ENCODE results near the gene ORC6. TPM values are rescaled to one million over a fixed set of nuclear protein-coding genes. Genes with fewer than 3 reads are reported as not detected.

Gene ORC6
- total and polyA plus RNA-seq, 3 experiments from 2014 or later = 1.3 to 56.9 (median 56.6) TPM

DNA sequence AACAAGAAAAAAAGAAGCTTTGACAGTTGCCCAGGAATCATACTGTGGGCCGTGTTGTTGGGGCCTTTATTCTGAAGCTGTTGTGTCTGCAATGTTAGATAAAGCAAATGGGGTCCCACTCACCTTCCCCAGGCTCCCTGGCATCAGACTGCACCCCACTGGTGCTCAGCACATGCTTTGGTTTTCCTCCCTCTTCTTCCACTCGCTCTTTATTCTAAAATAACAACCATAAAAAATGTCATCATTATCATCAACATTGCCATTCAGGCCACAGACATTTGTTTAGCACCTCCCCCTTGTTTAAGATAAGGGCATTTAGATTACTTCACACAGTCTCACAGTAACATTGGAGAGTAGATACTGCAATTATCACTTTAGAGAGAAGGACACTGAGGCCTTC is 50.5 kb downstream of the ORC6 start:
- no peaks in the 10 kb centered on the region for H3K4me1 ChIP-seq (ENCODE audit: insufficient read depth, low read length)
- H3K36me3 ChIP-seq (ENCODE audit: insufficient read depth, low read length) = no peaks in the 10 kb centered on the region
- no peaks in the 10 kb centered on the region for H3K9me3 ChIP-seq (ENCODE audit: low read length)
- H3K4me3 ChIP-seq (ENCODE audit: low read length) = no peak overlapping the region
- no peaks in the 10 kb centered on the region for H3K9me3 Mint-ChIP-seq
- H3K27ac Mint-ChIP-seq = peak overlapping the region in 1 of 8 donors; percentile 10
- peaks cover 4 to 6% (median 5%) of the 10 kb centered on the region in 3 donors for H3K4me1 Mint-ChIP-seq
- no peak overlapping the region for H3K4me3 Mint-ChIP-seq
- H3K27ac ChIP-seq (ENCODE audit: low read depth, low read length) = no peak overlapping the region
- DNase-seq = no peak
- no peaks in the 10 kb centered on the region for H3K27me3 Mint-ChIP-seq
- no peaks in the 10 kb centered on the region for H3K27me3 ChIP-seq (ENCODE audit: insufficient read depth, low read length, poor library complexity, severe bottlenecking)
- ChIA-PET CTCF (no interaction called here), POLR2A (no interaction called here)
- H3K36me3 Mint-ChIP-seq = no peaks in the 10 kb centered on the region

DNA sequence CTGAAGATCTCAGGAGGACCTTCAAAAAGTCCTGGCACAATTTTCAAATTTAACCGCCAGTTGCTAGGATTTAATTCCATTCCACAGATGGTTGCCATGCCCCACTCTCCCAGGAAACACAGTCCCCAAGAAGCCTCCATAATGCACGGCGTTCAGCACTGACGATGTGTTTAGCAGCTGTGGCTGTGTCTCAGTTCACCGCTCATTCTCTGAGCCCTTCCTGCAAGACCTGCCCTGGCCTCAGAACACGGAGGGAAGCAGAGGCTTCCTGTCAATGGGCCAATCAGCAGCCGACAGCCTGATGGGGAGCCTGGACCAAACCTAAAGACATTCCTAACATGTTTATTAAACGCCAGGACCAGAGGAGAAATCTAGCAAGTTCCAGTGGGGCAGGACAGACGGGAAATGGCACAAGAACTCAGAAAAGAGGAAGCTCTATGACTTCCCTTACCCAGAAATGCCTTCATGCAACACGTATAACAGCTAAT is 53.8 kb downstream of the ORC6 start:
- peak overlapping the region in 4 of 7 donors; percentile 8 to 55 (median 27) for H3K4me3 Mint-ChIP-seq
- ChIA-PET POLR2A (no interaction called here), CTCF (no interaction called here)
- H3K27ac Mint-ChIP-seq = no peak overlapping the region
- Histone ChIP-seq H3K9me3 (ENCODE audit: low read length) (no peaks in the 10 kb centered on the region), H3K4me3 (ENCODE audit: low read length) (no peak overlapping the region), H3K27ac (ENCODE audit: low read depth, low read length) (peak overlapping the region; percentile 55), H3K4me1 (ENCODE audit: insufficient read depth, low read length) (no peaks in the 10 kb centered on the region), H3K36me3 (ENCODE audit: insufficient read depth, low read length) (no peaks in the 10 kb centered on the region), H3K27me3 (ENCODE audit: insufficient read depth, low read length, poor library complexity, severe bottlenecking) (no peaks in the 10 kb centered on the region)
- no peaks in the 10 kb centered on the region for H3K36me3 Mint-ChIP-seq
- peaks cover 4 to 6% (median 5%) of the 10 kb centered on the region in 3 donors for H3K4me1 Mint-ChIP-seq
- peaks cover 0 to 7% of the 10 kb centered on the region in 2 donors for H3K27me3 Mint-ChIP-seq
- DNase-seq = no peak
- H3K9me3 Mint-ChIP-seq = no peaks in the 10 kb centered on the region

DNA sequence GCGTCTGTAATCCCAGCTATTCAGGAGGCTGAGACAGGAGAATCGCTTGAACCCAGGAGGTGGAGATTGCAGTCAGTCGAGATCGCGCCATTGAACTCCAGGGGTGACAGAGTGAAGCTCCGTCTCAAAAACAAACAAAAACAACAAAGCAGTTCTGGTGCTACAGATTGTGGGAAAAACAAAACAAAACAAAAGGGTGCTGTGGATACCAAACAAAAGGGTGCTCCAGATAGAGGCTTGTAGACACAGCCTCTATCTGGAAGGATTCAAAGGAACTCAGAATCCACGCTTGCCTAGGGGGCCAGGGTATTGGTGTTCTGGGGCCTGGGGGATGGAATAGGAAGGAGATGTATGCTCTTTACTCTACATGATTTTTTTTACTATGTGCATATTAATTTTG is 56.2 kb downstream of the ORC6 start:
- H3K9me3 Mint-ChIP-seq = no peaks in the 10 kb centered on the region
- H3K27ac ChIP-seq (ENCODE audit: low read depth, low read length) = no peak overlapping the region
- no peaks in the 10 kb centered on the region for H3K36me3 Mint-ChIP-seq
- H3K27ac Mint-ChIP-seq = no peak overlapping the region
- peaks cover 0 to 7% of the 10 kb centered on the region in 2 donors for H3K27me3 Mint-ChIP-seq
- ChIA-PET CTCF (no interaction called here), POLR2A (no interaction called here)
- no peaks in the 10 kb centered on the region for H3K9me3 ChIP-seq (ENCODE audit: low read length)
- peaks cover 4 to 6% (median 5%) of the 10 kb centered on the region in 3 donors for H3K4me1 Mint-ChIP-seq
- no peaks in the 10 kb centered on the region for H3K36me3 ChIP-seq (ENCODE audit: insufficient read depth, low read length)
- H3K27me3 ChIP-seq (ENCODE audit: insufficient read depth, low read length, poor library complexity, severe bottlenecking) = no peaks in the 10 kb centered on the region
- H3K4me3 ChIP-seq (ENCODE audit: low read length) = no peak overlapping the region
- no peak for DNase-seq
- H3K4me1 ChIP-seq (ENCODE audit: insufficient read depth, low read length) = no peaks in the 10 kb centered on the region
- H3K4me3 Mint-ChIP-seq = no peak overlapping the region

DNA sequence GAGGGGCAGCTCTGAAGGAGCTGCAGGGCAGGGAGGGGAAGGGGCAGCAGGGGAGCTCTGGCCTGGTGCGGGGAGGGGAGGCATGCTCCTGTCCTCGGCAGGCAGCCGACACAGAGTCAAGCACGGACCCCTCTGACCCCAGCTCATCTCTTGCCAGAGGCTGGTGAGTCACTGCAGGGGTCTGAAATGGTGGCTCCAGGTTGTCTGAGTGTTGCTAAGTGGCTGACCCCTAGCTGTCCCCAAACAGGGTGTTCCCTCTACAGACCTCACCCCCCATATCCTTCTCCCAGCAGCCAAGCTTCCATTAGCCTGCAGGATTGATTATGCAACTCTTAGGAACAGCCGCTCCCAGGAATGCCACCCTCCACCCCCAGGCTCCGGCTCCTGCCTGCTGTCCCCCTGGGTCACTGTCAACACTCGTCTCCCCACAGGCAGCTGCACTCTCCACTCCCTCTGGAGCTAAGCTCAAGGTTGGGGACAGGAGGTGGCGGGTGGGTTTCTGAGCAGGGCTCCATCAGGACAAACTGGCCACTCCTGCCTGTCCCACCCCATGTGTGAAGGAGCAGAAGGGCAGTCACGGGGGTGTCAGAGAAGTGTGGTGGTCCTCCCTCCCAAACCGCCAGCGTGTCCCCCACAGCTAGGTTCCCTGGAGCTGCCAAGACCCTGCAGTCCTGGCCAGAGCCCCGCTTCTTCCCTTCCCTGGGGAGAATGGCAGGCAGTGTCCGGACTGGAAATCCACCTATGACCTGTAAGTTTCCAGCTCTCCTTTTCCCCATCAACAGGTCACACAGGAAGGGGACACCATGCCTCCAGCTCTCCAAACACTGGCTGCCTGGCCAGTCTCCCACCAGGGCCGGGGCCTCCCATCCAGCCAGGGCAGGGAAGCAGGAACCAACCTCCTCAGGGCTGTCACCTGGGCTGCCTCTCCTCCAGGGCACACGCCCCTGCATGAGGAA is 57.6 kb downstream of the ORC6 start:
- H3K4me1 Mint-ChIP-seq = peaks cover 4 to 6% (median 5%) of the 10 kb centered on the region in 3 donors
- no peaks in the 10 kb centered on the region for H3K9me3 Mint-ChIP-seq
- DNase-seq = no peak
- H3K27me3 ChIP-seq (ENCODE audit: insufficient read depth, low read length, poor library complexity, severe bottlenecking) = no peaks in the 10 kb centered on the region
- H3K27ac Mint-ChIP-seq = no peak overlapping the region
- H3K4me3 Mint-ChIP-seq = no peak overlapping the region
- no peak overlapping the region for H3K27ac ChIP-seq (ENCODE audit: low read depth, low read length)
- H3K36me3 ChIP-seq (ENCODE audit: insufficient read depth, low read length) = no peaks in the 10 kb centered on the region
- H3K9me3 ChIP-seq (ENCODE audit: low read length) = no peaks in the 10 kb centered on the region
- no peak overlapping the region for H3K4me3 ChIP-seq (ENCODE audit: low read length)
- CTCF ChIA-PET = no interaction called here
- H3K36me3 Mint-ChIP-seq = no peaks in the 10 kb centered on the region
- POLR2A ChIA-PET = no interaction called here
- H3K4me1 ChIP-seq (ENCODE audit: insufficient read depth, low read length) = no peaks in the 10 kb centered on the region
- peaks cover 0 to 7% of the 10 kb centered on the region in 2 donors for H3K27me3 Mint-ChIP-seq

Other genes with a start within 250 kb of the ORC6 start
- 10 to 100 TPM; 35.6 to 38.2 TPM for gene SHCBP1, start 68.3 kb upstream of the ORC6 start, total RNA-seq
- 1.1 TPM for gene SHCBP1, start 68.3 kb upstream of the ORC6 start, polyA plus RNA-seq
- gene VPS35, start 481 bp upstream of the ORC6 start, total RNA-seq = 10 to 100 TPM; 89.0 to 89.8 TPM
- 69.2 TPM for gene VPS35, start 481 bp upstream of the ORC6 start, polyA plus RNA-seq
- gene MYLK3, start 58.7 kb downstream of the ORC6 start, total RNA-seq = under 1 TPM; 0.20 to 0.47 TPM
- gene MYLK3, start 58.7 kb downstream of the ORC6 start, polyA plus RNA-seq = not detected
- 10 to 100 TPM; 22.6 to 22.8 TPM for gene C16orf87, start 141.5 kb downstream of the ORC6 start, total RNA-seq
- 9.1 TPM for gene C16orf87, start 141.5 kb downstream of the ORC6 start, polyA plus RNA-seq
- 10 to 100 TPM; 12.5 to 16.5 TPM for gene GPT2, start 194.7 kb downstream of the ORC6 start, total RNA-seq
- 0.79 TPM for gene GPT2, start 194.7 kb downstream of the ORC6 start, polyA plus RNA-seq

All from CD8-positive, alpha-beta memory T cell (primary cell).